Fibroblast of skin of scalp (primary cell): Measurements from ENCODE around the gene SMS.

Experiments used
- DNase-seq: peaks from one replicate; pipeline ENCODE4 v3.0.0-alpha.2; 2013

Gene SMS

DNA sequence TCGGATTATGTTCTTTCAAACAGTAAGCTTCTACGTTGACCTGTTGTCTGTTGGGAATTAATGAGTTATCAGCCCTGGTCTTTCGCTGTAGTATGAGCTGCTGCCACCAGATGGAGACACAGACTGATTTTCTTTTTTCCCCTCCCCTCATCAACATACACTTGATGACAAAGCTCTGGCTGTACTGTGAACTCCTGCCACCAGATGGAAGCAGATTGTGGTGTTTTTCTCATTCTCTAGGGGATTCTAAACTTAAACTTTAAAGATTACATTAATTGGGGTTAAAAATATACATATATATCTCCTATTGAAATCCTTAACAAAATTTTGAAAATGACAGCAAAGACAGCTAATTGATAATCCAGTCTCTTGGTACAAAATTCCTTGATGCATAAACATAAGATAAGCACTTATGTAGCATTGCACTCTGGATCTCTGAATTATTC is 44.8 kb downstream of the SMS start:
- DNase-seq = peak; percentile 78

DNA sequence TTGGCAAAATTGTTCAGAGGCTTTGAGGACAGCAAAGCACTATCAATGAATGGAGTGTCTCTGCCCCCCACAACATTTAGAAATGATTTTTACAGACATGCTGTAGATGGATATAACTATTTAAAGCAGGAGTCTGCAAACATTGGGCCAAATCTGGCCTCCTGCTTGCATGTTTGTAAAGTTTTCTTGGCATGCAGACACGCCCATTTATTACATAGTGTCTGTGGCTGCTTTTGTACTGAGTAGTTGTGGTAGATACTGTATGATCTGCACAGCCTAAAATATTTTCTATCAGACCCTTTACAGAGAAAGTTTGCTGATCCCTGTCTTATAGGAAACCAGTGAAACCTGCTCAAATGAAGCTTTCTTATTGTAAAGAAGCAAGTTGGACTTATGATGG is 46.1 kb downstream of the SMS start:
- peak; percentile 43 for DNase-seq

DNA sequence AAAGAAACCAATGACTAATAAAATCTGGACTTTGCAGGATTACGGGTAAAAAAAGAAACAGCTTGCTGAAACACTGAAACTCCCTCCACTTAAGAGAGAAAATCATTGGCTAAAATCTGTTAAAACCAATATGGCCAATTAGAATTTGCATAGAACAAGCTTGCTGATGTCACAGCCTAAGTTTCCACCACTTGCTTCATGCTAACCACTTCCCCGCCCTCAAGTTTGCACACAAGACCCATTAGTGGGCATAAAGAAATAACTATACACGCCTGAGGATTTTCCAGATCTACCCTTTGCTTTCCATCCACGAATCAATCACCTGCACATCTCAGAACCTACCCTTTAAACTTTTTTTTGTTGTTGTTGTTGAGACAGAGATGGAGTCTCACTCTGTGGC is 48.9 kb downstream of the SMS start:
- no peak for DNase-seq

GRCh38 chrX:21990832-21991231 is 50.3 kb downstream of the SMS start:
- no peak for DNase-seq

GRCh38 chrX:21991504-21991903 is 51.0 kb downstream of the SMS start:
- no peak for DNase-seq

DNA sequence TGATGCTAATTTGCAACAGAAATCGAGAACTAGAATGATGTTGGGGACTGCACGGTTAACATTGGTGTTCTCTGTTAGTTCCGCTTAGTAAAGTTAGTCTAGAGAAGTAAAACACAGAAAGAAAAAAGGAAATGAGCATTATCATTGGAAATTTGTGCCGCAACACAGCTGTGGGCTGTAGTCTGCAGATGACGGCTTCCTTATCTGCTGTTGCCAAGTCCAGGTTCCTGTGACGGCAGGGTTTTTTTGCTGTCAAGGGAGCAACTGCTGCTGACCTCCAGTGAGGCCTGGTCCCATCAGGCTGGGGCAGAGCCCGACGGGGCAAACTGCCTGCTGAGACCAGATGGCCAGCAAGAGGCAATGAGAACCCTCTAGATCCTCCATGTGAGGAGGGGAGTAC is 52.8 kb downstream of the SMS start:
- no peak for DNase-seq

DNA sequence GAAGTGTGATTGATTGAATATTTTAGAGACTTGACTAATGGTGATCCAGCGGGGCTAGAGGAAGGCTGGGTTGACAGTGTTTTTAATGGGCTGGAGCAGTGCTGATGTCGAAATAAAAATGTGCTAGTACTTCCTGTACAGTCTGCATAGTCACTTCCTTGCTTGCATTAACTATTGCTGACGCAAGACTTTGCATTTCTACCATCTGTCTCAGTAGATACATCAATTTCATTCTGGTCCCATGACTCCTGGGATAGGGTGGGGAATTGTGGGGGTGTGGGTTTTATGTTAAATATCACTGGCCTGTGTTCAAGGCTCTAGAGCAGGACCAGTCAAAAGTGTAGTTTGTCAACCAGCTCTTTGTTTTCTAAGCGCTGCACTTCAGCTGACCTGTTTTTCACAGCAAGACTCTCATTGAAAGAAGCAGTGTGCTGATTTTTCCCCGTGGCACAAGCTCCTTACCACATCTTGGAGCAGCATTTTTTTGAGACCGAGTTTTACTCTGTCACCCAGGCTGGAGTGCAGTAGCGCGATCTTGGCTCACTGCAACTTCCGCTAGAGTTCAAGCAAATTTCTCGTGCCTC is 56.5 kb downstream of the SMS start:
- DNase-seq = peak; percentile 47

DNA sequence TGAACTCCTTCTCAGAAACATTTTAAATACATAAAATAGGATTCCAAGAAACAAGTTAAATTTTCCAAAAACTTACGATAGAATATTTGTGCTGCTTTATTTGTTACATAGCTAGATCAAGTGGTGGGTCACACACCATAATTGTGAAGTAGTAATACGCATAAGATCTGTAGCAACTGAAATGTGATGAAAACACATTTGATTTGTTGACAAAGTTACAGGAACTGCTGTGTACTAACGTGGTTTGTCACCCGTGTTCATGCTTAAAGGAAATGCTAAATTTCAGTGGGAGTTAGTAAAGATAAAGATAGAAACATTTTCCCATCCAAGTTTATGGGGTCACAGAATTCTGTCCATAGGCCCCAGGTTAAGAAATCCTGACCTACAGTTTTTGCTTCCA is 57.5 kb downstream of the SMS start:
- no peak for DNase-seq

DNA sequence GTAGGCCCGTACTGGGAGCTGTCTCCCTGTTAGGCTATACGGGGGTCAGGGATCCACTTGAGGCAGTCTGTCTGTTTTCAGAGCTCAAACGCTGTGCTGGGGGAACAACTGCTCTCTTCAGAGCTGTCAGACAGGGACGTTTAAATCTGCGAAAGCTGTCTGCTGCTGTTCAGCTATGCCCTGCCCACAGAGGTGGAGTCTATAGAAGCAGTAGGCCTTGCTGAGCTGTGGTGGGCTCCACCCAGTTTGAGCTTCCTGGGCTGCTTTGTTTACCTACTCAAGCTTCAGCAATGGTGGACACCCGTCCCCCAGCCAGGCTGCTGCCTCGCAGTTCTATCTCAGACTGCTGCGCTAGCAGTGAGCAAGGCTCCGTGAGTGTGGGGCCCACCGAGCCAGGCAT is 64.4 kb downstream of the SMS start:
- DNase-seq = no peak

DNA sequence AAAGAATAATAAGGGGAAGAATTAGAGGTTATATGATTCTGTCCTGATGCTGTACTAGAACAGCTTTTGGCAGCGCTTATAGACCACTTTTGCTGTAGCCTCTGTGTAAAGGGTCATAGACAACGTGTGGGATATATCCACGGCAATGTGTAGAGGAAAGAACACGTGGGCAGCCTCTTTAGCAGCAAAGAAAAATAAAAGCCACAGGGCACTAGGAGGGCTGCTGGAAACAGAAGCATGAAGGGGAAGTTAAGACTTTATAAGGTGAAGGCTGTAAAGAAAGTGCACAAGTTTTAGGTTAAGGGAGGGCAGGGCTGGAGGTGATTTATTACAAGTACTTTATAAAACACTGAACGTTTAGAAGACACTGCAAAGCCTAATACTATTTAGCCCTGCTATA is 71.5 kb downstream of the SMS start:
- DNase-seq = no peak

DNA sequence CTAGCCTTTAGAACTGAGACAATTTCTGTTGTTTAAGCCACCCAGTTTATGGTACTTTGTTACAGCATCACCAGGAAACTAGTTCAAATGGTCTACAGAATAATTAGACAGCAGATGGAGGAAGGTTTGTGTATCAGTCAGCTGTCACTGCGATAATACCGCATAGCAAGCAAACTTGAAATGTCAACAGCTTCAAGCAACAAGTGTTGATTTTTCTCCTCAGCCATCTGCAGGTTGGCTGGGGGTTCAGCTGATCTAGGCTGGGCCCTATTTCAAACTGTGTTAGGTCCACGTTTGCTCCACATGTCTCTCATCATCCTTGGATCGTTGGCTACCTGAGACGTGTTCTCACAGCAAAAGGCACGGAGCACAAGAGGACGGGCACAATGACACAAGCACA is 72.4 kb downstream of the SMS start:
- DNase-seq = no peak

DNA sequence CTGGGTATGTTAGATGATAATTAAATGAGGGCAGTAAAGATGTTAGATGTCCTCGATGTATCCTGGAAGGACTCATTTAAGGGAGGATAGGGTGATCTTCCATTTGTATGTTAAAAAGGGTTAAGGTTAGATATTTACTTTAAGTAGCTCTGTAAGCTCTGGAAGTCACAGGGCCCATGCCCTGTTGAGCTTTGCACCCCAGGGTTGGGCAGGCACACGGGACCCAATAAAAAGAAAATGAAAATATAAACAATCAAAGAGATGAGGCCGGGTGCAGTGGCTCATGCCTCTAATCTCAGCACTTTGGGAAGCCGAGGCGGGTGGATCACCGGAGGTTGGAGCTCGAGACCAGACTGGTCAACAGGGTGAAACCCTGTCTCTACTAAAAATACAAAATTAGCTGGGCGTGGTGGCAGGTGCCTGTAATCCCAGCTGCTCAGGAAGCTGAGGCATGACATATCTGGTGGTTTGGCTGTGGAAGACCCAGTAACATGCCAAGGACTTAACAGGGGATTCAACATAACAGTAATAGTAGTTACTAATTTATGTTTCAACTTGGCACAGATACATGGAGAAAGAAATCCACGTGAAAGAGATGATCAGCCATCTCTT is 74.7 kb downstream of the SMS start:
- no peak for DNase-seq

DNA sequence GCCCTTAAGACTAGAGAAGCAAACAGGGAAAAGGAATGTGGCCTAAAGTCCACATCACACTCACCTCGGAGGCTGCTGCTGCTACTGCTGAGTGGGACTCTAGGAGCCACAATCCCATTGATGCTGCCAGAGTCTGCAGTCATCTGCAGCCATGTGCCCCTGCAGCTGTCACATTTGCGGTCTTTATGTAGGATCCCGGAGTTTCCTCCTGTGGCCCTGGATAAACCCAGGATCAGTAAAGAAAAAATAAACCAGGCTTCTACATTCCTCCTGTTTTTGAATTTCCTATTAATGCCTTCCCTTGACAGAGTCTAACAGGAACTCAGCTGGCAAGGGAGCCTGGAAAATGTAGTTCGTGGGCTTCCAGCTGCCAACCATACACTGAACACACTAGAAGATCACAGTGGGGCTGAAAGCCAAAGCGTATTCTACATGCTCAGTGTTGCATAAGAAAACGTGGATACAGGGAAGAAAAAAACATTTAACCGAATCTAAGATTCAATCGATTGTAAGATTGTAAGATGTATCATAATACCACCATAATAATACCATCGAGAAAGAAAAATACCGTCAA is 81.3 kb downstream of the SMS start:
- no peak for DNase-seq

- no peak for DNase-seq
Observed at GRCh38 chrX:22024577-22024976, 84.1 kb downstream of the SMS start.

DNA sequence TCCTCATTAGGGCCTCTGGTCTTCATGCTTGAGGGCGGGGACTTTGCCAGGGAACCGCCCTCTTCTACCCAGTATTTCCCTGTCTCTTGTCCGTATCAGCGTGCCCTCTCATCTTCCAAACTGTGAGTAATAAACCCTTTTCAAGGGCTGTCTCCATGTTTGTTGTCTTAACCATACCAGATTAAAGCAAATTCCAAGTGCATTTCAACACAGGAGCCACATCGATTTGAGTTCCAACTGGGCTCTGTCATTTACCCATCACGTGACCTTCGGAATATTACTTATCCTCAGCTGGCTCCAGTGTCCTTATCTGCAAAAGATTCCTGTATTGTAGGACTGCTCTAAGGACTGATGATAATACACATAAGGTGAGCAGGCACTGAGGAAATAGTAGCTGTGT is 85.2 kb downstream of the SMS start:
- peak; percentile 5 for DNase-seq

DNA sequence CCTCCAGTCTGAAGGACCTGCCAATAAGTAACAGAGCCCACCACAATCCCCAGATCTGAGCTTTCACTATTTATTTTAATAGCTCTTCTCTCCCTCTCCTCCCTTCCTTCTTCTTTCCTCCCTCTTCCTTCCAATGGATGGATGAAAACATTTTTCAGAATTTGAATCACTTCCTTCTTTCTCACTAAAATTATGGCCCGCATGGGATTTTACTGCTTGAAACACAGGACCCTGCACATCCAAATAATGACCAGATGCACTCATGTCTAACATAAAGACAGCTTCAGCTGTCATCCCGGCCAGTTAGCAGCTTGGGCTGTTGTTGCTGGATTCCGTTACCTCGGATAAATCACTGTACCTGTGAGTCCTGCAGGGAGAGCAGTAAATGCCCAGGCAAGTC is 86.2 kb downstream of the SMS start:
- DNase-seq = no peak

DNA sequence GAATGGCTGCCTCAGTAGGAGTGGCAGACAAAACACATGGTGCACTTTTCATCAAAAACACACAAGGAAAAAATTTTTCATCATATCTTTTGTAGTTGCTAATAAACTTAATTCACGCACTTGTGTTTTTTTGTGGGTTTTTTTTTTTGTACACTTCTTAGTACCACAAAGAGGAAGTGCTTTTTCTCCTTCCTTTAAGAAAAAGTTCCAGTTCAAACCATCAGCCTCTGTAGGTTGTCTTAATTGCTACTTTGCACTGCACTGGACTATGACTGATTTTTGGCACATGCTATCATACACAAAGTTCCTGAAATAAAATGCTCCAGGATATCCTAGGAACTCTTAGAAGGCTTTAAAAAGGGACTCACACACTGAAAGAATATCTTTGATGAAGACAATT is 91.6 kb downstream of the SMS start, which contains the start of gene PHEX:
PHEX (plus strand) TSS at position 242 of the 400 bp plus-strand sequence. CDS start 681 bp downstream, outside the sequence.
- DNase-seq = no peak

DNA sequence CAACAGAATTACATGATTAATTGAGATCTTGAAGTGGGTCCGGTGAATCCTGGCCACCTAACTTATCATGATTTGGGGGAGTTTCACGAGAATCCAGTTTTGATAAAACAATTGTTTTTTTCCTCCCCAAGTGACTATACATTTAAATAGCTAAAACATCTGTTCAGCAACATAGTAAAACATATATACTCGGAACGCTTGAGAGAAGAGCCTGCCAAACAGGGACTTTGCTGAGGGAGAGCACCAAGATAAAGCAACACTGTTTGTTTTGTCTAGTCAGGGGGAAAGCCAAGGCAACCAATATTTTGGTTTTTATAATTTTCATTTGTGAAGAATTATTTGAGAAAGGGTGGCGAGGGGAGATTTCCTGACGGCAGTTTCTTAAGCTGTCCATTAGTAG is 92.0 kb downstream of the SMS start:
- DNase-seq = no peak

DNA sequence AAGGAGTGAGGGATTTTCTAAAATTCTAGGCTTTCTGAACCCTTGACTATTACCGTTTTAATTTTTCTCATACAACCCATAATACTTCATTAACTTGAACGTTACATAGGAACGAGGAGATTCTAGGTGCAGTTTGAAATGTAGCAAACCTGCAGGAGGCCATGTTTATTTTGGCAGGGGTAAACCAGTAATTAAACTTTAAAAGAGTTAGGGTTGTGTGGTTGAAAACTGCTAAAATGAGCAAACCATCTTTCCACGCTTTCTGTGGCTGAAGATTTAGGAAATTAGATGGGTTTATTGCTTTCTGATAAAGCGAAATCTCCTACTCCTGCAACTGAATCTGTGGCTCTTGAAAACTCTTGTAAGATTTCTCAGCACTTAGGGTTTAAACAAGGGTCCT is 93.3 kb downstream of the SMS start:
- no peak for DNase-seq

DNA sequence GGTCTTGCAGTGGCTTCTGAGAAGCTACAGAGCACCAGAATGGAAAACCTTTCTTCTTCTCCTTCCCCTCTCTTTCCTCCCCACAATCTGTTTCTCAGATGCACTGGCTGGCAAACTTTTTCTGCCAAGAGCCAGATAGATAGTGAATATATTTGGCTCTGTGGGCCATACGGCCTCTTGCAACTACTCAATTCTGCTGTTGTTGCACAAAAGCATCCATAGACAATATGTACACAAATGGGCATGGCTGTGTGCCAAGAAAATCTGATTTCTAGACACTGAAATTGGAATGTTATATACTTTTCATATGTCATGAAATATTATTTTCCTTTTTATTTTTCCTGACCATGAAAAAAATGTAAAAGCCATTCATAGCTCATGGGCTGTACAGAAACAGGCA is 94.7 kb downstream of the SMS start:
- no peak for DNase-seq

DNA sequence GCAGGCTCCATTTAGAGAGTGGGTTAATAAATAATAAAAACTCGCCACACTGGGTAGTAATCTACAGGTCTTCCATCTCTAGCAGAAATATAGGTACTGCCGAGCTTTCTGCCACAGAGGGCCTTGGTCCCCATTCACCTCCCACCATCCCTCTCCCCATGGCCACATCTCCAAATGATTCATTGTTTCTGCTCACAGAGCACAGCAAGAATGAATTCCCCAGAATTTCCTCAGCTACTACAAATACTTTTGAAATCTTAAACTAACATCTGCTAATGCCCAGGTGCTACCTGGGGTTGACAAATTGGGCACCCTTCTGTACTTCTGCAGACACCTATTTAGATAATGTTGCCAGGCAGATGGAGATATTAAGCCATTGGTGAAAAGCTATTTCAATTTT is 96.7 kb downstream of the SMS start:
- no peak for DNase-seq

- DNase-seq = no peak
Observed at GRCh38 chrX:22037911-22038537, 97.5 kb downstream of the SMS start.

DNA sequence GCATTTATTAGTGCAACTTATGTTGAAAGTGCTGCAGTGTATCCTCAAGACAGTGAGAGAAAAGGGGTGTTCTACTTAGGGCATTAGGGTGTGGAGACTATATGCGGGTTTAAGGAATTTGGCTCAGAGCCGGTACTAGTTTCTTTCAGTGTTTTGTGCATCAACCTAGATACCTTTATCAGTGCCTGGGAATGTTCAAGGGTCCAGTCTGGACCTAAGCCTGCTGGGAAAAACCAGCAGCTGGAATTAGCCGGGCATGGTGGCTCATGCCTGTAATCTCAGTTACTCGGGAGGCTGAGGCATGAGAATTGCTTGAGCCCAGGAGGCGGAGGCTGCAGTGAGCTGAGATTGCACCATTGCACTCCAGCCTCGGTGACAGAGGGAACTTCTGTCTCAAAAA is 99.0 kb downstream of the SMS start:
- no peak for DNase-seq

- DNase-seq = no peak
Observed at GRCh38 chrX:22040184-22040583, 99.7 kb downstream of the SMS start.
